Stimulated activated CD4-positive, alpha-beta T cell treated with anti-CD3 and anti-CD28 coated beads, Interleukin-4, amount 100 ng/mL, for 1 hour (primary cell): ENCODE data around the gene WDFY4.

Source experiments
- DNase-seq: peaks from one replicate; pipeline ENCODE4 v3.0.0-alpha.2; 2020

The WDFY4 gene

GRCh38 chr10:48690791-48691660, 6.4 kb downstream of the WDFY4 start:
- no peak for DNase-seq

DNA sequence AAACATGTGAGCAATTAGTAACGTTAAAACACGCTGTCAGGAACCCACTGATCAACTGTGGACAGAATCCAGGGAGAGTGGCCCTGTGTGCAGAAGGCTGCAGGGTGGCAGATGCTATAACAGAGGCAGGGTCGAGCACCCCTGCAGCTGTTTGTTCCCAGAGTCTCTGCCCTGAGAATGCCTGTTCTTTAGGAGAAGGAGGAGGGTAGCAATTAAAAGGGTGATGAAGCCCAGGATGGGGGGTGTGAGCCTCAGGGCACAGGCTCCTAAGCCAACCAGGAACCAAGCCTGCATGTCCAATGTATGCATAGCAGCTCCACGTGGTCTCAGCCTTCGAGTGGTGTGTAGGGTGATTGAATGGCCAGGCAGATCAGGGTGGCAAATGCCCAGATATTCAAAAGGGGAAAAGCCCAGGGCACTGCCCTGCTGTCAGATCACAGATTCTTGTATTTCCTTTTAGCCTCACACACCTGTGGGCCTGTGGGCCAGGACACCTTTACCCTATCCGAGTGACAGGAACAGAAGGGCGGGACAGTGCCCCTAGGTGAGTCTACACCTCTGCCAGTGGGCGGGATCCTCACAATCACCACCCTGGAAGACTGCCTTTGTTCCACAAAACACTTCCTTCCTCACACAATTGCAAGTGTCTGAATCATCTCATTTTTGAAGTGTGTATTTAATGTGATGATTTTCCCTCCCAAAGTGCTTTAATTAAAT, 7.3 kb downstream of the WDFY4 start:
- DNase-seq, result no peak

GRCh38 chr10:48692748-48693147, 8.1 kb downstream of the WDFY4 start:
- DNase-seq, result no peak

- DNase-seq, result no peak
These were observed 8.5 kb downstream of the WDFY4 start for GRCh38 chr10:48693206-48693605.

GRCh38 chr10:48694371-48695030, 9.8 kb downstream of the WDFY4 start:
- no peak for DNase-seq

DNA sequence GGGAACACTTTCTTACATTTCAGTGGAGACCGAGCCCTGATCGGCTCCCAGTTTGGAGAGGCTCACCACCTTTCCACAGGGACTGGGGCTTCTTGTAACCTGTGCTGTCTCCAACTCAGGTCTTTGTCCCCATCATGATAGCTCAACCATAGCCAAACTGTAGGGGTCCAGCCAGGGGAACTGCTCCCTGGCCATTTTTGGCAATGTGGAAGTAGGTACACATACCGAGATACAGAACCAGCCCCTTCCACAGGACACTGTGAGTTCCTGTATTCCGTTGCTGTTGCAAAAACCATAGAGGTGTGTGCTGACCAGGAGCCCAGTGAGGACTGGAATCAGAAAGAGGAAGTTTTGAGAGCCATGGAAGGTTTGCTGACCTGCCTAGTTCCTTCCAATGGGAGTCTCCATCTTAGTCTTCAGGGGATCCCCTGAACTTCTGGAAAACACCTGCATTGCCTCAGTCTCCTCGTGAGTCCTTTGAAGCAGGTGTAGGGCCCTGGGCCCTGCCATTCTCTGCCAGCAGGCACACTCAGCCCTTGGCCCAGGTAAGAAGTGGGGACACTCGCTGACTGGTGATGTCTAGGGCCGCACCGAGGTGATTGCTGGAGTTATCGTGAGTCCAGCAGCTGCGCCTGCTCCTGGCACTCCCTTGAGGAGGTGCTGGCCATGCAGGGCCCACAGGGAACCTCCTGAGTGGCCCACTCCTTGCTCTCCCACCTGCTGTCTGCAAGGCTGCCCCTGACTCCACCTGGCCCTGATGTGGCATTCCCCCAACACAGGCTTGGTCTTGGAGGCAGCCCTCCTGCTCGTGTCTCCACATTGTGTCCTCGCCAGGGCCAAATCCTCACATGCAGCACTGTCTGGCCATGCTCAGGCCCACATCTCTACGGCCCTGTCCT, 11.2 kb downstream of the WDFY4 start:
- DNase-seq, result no peak

DNA sequence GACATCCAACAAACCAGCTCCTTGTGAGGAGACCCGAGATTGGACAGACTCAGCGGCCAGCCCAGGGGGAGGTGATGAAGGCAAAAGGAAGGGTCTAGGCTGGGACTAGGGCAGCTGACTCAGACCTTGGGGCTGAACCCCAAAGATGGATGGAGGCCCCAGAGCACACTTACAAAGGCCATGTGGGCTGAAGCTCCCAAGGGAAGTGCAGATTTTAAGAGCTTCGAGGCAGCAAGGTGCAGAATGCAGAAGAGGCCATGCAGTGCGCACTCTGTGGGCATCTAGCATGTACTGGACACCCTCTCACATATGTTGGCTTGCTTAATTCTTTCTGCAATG, 11.8 kb downstream of the WDFY4 start:
- no peak for DNase-seq

- DNase-seq, result no peak
These were observed 12.4 kb downstream of the WDFY4 start for GRCh38 chr10:48697091-48697490.

GRCh38 chr10:48697821-48698764, 13.4 kb downstream of the WDFY4 start:
- no peak for DNase-seq

DNA sequence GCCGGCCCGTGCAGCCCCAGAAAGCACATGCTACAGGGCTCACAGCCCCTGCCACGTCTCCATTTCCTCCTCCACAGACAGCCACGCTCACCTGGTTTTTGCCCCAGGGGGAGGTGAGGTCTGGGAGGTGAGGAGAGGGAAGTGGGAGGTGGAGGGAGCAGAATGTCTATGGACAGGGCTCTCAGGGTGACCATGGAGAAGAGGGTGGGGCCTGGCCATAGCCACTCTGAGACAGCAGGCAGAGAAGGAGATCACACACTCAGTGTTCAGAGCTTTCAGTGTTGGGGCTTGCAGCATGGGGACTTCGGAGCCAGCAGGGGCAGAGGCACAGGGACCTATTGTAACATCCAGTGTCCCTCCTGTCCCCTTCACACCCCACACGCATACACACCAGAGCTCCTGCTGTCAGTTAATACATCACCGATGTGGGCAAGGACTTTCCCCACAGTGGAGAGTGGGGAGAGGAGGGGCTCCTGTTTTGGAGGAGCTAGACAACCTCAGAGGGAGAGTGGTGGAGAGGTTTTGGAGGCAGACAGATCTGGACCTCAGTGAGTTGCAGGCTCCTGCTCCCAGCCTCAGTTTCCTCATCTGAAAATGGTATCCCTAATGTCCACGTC, 14.4 kb downstream of the WDFY4 start:
- no peak for DNase-seq

DNA sequence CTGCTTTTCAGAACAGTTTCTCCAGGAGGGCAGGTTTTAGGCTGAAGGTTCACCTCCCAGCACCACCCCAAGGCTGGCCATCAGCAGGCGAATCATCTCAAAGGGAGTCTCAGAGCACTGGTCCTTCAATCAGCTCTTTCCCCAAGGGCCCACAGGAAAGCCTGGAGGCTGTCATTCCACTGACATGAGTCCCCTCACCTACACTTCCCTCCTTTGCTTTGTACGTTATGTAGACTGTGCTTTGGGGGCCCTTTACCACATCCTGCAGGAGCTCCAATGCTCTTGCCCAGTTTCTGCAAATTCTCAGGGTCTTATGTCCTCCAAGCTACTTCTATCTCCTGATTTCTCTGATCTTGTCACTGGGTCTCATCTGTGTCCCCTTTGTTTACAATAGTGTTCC, 15.4 kb downstream of the WDFY4 start:
- DNase-seq, result no peak

- DNase-seq, result no peak
These were observed 15.8 kb downstream of the WDFY4 start for GRCh38 chr10:48700493-48700892.

DNA sequence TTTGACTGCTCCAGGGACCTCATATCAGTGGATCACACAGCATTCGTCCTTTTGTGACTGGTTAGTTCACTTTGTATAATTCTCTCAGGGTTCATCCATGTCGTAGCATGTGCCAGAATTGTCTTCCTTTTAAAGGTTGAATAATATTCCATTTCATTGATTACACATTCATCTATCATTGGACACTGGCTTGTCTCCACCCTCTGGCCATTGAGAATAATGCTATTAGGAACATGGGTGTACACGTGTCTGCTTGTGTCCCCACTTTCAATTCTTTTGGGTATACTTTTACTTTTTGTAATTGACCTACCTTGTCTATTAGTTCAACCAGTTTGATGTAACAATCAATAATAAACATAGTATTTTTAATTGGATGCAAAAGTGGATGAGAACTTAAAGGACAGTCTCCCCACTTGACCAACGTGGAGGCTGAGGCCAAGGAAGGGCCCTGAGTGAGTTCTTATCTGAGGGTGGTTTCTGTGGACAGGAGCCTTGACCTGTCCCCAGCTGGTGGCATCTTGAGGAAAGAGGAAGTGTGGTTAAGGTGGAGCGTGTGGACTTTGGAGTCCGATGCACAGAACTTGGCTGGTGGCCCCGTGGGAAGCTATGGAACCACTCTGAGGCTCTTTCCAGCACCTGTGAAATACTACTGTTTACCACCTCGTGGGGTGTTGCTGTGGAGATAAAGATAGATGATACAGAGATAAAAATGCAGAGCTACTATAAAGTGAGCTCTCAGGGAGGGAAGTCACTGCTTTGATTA, 16.6 kb downstream of the WDFY4 start:
- no peak for DNase-seq

DNA sequence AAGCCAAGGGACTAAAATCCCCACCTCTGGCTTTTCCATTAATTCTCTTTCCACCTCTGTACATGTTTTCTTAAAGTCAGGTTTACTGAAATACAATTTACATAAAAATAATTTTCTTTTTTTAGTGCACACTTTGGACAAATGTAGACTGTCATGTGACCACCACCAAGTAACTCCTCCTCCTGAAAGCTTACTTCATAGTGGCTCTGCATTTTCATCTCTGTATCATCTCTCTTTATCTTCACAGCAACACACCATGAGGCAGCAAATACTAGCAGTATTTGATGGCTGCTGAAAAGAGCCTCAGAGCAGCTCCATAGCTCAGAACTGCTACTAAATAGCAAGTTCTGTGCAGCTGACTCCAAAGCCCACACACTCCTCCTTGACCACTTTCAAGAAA, 17.3 kb downstream of the WDFY4 start:
- no peak for DNase-seq

GRCh38 chr10:48703531-48704122, 19.0 kb downstream of the WDFY4 start:
- no peak for DNase-seq

GRCh38 chr10:48704156-48704555, 19.5 kb downstream of the WDFY4 start:
- DNase-seq, result no peak

DNA sequence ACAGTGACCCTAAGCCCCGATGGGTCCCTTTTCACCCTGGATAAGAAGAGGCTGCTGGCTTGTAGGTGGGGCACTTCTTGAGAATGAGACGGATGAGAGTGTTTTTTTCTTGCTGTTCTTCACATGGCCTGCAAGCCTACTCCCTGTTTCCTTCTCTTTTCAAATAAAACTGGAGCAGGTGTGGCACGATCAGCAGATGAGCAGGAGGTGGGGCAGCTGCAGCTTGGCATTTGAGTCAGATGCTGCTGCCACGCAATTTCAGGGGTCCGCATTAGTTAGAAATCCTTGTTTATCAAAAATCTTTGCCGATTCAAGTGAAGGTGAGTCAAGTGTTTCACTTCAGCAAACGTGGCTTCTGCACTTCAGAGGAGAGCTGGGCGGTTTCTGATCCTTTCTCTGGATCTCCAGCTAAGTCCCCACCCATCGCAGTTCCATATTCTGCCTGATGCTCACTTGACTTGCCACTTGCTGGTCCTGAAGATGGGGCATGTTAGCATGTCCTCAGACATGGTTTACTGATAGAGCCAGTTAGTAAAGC, 20.8 kb downstream of the WDFY4 start:
- no peak for DNase-seq

DNA sequence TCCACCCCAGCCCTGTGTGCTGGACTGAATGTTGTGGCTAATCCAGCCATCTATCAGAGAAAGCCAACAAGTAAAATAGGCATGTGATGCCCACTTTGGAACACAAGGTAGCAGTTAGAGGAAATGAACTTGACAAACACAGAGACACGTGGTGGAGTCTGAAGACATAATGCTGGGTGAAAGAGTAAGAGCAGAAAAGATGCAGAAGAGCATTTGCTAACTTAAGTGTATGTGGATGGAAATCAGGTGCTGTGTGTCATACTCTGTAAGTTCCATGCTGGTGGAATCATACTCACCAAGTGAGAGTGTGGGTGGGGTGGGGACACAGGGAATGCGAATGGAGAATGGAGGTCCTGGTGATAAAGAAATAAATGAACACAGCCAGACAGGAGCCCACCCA, 22.8 kb downstream of the WDFY4 start:
- no peak for DNase-seq

- no peak for DNase-seq
These were observed 23.5 kb downstream of the WDFY4 start for GRCh38 chr10:48708144-48708543.
